ENCODE data around the gene TMEM167B. TPM values are rescaled to one million over a fixed set of nuclear protein-coding genes. Genes with fewer than 3 reads are reported as not detected.

TMEM167B gene
- total and polyA plus RNA-seq, 2 donors from 2014 or later: 24.7 to 39.4 TPM

Other genes with a start within 250 kb of the TMEM167B start
- not detected for gene AKNAD1, start 233.7 kb upstream of the TMEM167B start, total RNA-seq
- not detected for gene AKNAD1, start 233.7 kb upstream of the TMEM167B start, polyA plus RNA-seq (ENCODE audit: insufficient read depth, low read depth, low replicate concordance)
- gene GPSM2, start 213.8 kb upstream of the TMEM167B start, total RNA-seq: 3.1 TPM
- 2.2 TPM for gene GPSM2, start 213.8 kb upstream of the TMEM167B start, polyA plus RNA-seq (ENCODE audit: insufficient read depth, low read depth, low replicate concordance)
- gene CLCC1, start 127.3 kb upstream of the TMEM167B start, total RNA-seq: 32.1 TPM
- gene CLCC1, start 127.3 kb upstream of the TMEM167B start, polyA plus RNA-seq (ENCODE audit: insufficient read depth, low read depth, low replicate concordance): 10.7 TPM
- gene WDR47, start 48.7 kb upstream of the TMEM167B start, total RNA-seq: 15.8 TPM
- 5.1 TPM for gene WDR47, start 48.7 kb upstream of the TMEM167B start, polyA plus RNA-seq (ENCODE audit: insufficient read depth, low read depth, low replicate concordance)
- 39.8 TPM for gene TAF13, start 14.8 kb upstream of the TMEM167B start, total RNA-seq
- 35.4 TPM for gene TAF13, start 14.8 kb upstream of the TMEM167B start, polyA plus RNA-seq (ENCODE audit: insufficient read depth, low read depth, low replicate concordance)
- gene ELAPOR1, start 23.4 kb downstream of the TMEM167B start, total RNA-seq: 1.3 TPM
- gene ELAPOR1, start 23.4 kb downstream of the TMEM167B start, polyA plus RNA-seq (ENCODE audit: insufficient read depth, low read depth, low replicate concordance): 0.28 TPM
- gene SARS1, start 123.2 kb downstream of the TMEM167B start, total RNA-seq: 181 TPM
- gene SARS1, start 123.2 kb downstream of the TMEM167B start, polyA plus RNA-seq (ENCODE audit: insufficient read depth, low read depth, low replicate concordance): 114 TPM
- gene CELSR2, start 158.8 kb downstream of the TMEM167B start, total RNA-seq: 65.6 TPM
- 10.6 TPM for gene CELSR2, start 158.8 kb downstream of the TMEM167B start, polyA plus RNA-seq (ENCODE audit: insufficient read depth, low read depth, low replicate concordance)
- gene PSRC1, start 192.4 kb downstream of the TMEM167B start, total RNA-seq: 4.2 TPM
- gene PSRC1, start 192.4 kb downstream of the TMEM167B start, polyA plus RNA-seq (ENCODE audit: insufficient read depth, low read depth, low replicate concordance): 3.5 TPM
- gene MYBPHL, start 216.2 kb downstream of the TMEM167B start, total RNA-seq: 0.19 TPM
- not detected for gene MYBPHL, start 216.2 kb downstream of the TMEM167B start, polyA plus RNA-seq (ENCODE audit: insufficient read depth, low read depth, low replicate concordance)

Measured in kidney (tissue), 2 donors.